Ovary (tissue), 3 donors: ENCODE results near the gene ZNF418.

Experiments
- POLR2A ChIP-seq: fragments of 450-650 bp; IDR thresholded peaks from one replicate; pipeline ENCODE4 v1.6.1; 2017; ENCODE audit warnings: antibody characterized with exemption, mild to moderate bottlenecking, moderate library complexity
- TF ChIP-seq, protein P1 (sequence below), 3 donors: fragments of 450-650 bp in 2 of 3; fragments of 200-600 bp in 1 of 3; IDR thresholded peaks; one replicate each; pipeline versions ENCODE4 v1.5.1 to v1.8.0; 2016 to 2022; ENCODE audit warnings: antibody characterized with exemption in 3 of 3, mild to moderate bottlenecking in 1 of 3
- donor health status: DM: no; HTN: no; CAD: no.

DNA sequence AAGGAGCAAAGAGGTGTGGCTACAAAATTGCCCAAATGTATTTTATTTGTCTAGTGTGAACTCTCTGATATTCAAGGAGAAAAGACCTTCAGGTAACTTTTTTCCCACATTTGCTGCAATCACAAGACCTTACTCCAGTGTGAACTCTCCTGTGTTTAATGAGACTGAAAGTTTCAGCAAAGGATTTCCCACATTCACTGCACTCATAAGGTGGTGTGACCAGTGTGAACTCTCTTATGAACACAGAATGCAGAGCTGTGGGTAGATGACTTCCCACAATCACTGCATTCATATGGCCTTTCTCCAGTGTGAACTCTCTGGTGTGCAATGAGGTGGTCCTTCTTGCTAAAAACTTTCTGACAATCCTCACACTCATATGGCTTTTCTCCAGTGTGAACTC lies 62.8 kb downstream of the ZNF418 start:
- TF ChIP-seq, protein P1, sequence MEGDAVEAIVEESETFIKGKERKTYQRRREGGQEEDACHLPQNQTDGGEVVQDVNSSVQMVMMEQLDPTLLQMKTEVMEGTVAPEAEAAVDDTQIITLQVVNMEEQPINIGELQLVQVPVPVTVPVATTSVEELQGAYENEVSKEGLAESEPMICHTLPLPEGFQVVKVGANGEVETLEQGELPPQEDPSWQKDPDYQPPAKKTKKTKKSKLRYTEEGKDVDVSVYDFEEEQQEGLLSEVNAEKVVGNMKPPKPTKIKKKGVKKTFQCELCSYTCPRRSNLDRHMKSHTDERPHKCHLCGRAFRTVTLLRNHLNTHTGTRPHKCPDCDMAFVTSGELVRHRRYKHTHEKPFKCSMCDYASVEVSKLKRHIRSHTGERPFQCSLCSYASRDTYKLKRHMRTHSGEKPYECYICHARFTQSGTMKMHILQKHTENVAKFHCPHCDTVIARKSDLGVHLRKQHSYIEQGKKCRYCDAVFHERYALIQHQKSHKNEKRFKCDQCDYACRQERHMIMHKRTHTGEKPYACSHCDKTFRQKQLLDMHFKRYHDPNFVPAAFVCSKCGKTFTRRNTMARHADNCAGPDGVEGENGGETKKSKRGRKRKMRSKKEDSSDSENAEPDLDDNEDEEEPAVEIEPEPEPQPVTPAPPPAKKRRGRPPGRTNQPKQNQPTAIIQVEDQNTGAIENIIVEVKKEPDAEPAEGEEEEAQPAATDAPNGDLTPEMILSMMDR (IDR thresholded peaks at IDR 0.05), result no peak
- no peak for TF ChIP-seq POLR2A
